C4-2B (cell line): ENCODE measurements around the gene ZRANB2.

Experiments used
- CTCF ChIP-seq: fragments of 450-650 bp; conservative IDR thresholded peaks from 2 replicates; pipeline ENCODE4 v1.5.1; 2017; ENCODE audit warnings: mild to moderate bottlenecking
- ZFX ChIP-seq: fragments of 450-650 bp; IDR thresholded peaks from 2 replicates; pipeline ENCODE4 v1.6.1; 2017

DNA sequence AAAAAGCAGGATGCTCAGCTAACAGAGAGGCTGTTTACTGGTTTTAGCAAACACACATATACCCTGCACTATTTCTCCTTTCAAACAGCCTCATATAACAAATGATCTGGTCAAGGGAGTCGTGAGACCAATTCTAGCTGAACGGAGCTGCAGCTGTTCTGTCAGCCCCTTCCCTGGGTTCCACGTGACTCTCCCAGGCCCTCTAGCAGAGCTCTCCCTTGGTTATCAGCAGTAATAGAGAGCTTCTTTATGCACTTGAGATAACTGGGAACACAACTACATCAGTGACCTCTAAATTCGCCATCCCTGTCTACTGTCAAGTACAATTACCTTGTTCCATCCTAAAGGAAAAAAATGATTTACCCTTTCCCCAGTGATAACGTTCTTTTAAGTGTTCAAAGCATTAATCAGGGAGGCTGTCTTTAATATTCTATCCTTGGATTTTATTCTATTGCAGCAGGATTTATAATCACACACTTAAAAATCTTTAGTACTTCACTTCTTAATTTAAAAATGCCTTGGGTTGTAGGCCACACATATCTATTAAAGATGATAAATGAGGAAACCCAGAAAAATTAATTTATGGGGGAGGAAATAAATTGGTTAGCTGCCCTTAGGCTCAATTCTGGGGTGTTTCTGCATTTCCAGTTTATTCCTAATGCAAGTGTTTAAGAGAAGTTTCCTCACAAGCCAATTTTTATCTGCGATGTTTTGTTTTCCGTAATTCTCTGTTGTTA is 61.4 kb downstream of the ZRANB2 start:
- no peak for TF ChIP-seq CTCF
- TF ChIP-seq ZFX = no peak
